ENCODE measurements around the gene AXL. TPM values are rescaled to one million over a fixed set of nuclear protein-coding genes. Genes with fewer than 3 reads are reported as not detected.
"Not testable (repeated sequence)": the region's sequence is repeated elsewhere in the genome, so short reads cannot be mapped to it uniquely, and the experiment has no call there.

Gene AXL
- 23.3 and 26.8 TPM in 2 replicates for total RNA-seq (2014; rRNA removed; shearing (Covaris generic))

- Histone ChIP-seq H3K36me3 (replicated peaks; ENCODE audit: control insufficient read depth, insufficient read depth, low read length) (peaks cover 1% of the 10 kb centered on the region), H3K4me3 (ENCODE audit: insufficient read depth, low read depth, low read length) (peak within 1 kb of the TSS; percentile 81), H3K27me3 (ENCODE audit: control insufficient read depth, insufficient read depth, low read length) (no peaks in the 10 kb centered on the region)
- DNase-seq: peak; percentile 98
Observed at GRCh38 chr19:41218615-41219507, at the start of gene AXL. TSS of gene AXL (plus strand) at chr19:41219223. CDS start at chr19:41219393, 170 bp downstream.

- Histone ChIP-seq H3K36me3 (replicated peaks; ENCODE audit: control insufficient read depth, insufficient read depth, low read length) (no peaks in the 10 kb centered on the region), H3K27me3 (ENCODE audit: control insufficient read depth, insufficient read depth, low read length) (no peaks in the 10 kb centered on the region), H3K4me3 (ENCODE audit: insufficient read depth, low read depth, low read length) (no peak overlapping the region)
- DNase-seq: peak; percentile 73
Observed at GRCh38 chr19:41172297-41173164, 46.5 kb upstream of the AXL start.

DNA sequence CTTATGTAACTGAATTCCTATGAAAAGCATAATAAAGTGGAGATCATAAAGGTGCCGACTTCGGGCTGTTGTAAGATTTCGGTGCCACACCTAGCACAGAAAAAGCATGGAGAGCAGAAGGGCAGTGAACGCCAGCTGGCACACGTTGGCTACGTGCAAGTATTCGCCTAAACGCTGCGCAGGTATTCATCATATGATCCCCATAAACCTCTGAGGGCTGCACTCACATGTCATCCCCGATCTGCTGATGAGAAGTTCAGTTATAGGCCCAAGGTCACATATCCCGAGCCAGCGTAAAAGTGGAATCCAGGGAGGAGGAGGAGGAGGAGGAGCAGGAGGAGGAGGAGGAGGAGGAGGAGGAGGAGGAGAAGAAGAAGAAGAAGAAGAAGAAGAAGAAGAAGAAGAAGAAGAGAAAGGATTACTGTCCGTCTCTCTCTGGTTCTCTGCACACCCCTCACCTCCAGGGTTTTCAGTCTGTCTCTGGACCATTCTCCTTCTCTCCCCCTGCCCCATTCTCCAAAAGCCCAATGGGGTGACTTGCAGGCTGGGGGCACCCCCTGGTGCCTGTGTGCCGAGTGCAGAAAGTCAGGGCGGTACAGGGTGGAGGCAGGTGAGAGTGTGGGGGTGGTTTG is 44.6 kb upstream of the AXL start:
- peak; percentile 8 for DNase-seq
- Histone ChIP-seq H3K36me3 (replicated peaks; ENCODE audit: control insufficient read depth, insufficient read depth, low read length) (no peaks in the 10 kb centered on the region), H3K4me3 (ENCODE audit: insufficient read depth, low read depth, low read length) (no peak overlapping the region), H3K27me3 (ENCODE audit: control insufficient read depth, insufficient read depth, low read length) (no peaks in the 10 kb centered on the region)

GRCh38 chr19:41175801-41176777 is 42.9 kb upstream of the AXL start:
- H3K27me3 ChIP-seq (ENCODE audit: control insufficient read depth, insufficient read depth, low read length): no peaks in the 10 kb centered on the region
- no peaks in the 10 kb centered on the region for H3K36me3 ChIP-seq (replicated peaks; ENCODE audit: control insufficient read depth, insufficient read depth, low read length)
- H3K4me3 ChIP-seq (ENCODE audit: insufficient read depth, low read depth, low read length): peak overlapping the region; percentile 18; the same call in 1 of the 2 replicates
- DNase-seq: peak; percentile 90

GRCh38 chr19:41180173-41180572 is 38.9 kb upstream of the AXL start:
- not testable (repeated sequence) for H3K27me3 ChIP-seq (ENCODE audit: control insufficient read depth, insufficient read depth, low read length); H3K4me3 ChIP-seq (ENCODE audit: insufficient read depth, low read depth, low read length); H3K36me3 ChIP-seq (replicated peaks; ENCODE audit: control insufficient read depth, insufficient read depth, low read length); DNase-seq

DNA sequence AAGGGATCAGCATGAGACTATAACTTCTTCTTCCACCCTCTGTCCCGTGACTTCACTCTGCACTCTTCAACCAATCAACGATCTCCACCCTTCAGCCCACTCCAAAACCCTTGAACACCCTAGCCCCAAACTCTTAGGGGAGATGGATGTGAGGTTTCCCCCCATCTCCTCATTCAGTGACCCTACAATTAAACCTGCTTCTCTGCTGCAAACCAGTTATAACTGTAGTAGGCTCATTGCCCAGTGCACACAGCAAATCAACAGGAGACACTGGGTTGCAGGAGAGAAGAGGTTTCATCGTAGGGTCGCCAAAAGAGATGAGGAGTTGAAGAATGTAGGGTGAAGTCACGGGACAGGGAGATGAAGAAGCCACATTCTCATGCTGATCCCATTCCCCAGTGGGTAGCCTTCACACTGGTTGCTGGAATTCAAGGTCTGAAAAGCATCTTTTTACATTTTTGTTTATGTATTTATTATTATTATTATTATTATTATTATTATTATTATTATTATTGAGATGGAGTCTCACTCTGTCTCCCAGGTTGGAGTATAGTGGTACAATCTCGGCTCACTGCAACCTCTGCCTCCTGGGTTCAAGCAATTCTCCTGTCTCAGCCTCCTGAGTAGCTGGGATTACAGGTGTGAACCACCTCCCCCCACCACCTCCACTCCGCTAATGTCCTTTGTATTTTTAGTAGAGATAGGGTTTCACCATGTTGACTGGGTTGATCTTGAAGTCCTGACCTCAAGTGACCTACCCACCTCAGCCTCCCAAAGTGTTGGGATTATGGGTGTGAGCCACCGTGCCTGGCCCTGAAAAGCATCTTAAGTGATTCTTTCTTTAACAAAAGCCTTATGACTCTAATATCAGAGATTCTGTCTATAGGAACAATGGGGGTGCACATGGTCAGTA is 31.8 kb upstream of the AXL start:
- no peak overlapping the region for H3K4me3 ChIP-seq (ENCODE audit: insufficient read depth, low read depth, low read length)
- no peaks in the 10 kb centered on the region for H3K27me3 ChIP-seq (ENCODE audit: control insufficient read depth, insufficient read depth, low read length)
- H3K36me3 ChIP-seq (replicated peaks; ENCODE audit: control insufficient read depth, insufficient read depth, low read length): no peaks in the 10 kb centered on the region
- no peak for DNase-seq

GRCh38 chr19:41187884-41188279 is 31.1 kb upstream of the AXL start:
- H3K36me3 ChIP-seq (replicated peaks; ENCODE audit: control insufficient read depth, insufficient read depth, low read length): no peaks in the 10 kb centered on the region
- no peak for DNase-seq
- no peak overlapping the region for H3K4me3 ChIP-seq (ENCODE audit: insufficient read depth, low read depth, low read length)
- no peaks in the 10 kb centered on the region for H3K27me3 ChIP-seq (ENCODE audit: control insufficient read depth, insufficient read depth, low read length)

DNA sequence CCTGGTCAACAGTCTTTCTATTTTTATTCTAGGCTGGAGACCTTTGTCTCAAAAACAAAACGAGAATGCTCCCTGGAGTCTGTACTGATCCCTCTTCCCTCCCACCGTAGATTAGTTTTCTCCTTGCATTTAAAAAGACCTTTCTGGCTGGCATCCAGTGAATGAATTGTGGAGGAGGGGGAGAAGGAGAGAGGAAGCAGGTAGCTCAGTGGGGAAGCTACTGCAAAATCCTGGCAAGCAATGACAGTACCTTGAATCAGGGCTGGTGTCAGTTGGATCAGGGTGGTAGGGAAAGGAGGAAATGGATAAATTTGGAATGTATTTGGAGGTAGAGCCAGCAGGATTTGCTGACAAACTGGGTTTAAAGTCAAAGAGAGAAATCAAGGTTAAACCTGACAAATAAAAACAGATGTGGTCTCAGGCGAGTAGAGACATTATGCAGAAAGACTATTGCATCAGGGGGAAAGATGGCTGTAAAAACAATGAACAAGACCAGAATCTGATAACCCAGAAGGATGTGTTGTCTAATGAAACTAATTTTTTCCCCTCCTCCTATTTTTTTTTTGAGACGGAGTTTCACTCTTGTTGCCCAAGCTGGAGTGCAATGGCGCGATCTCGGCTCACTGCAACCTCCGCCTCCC is 29.5 kb upstream of the AXL start:
- peak; percentile 84 for DNase-seq
- Histone ChIP-seq H3K27me3 (ENCODE audit: control insufficient read depth, insufficient read depth, low read length) (no peaks in the 10 kb centered on the region), H3K36me3 (replicated peaks; ENCODE audit: control insufficient read depth, insufficient read depth, low read length) (peaks cover 1% of the 10 kb centered on the region), H3K4me3 (ENCODE audit: insufficient read depth, low read depth, low read length) (no peak overlapping the region)

DNA sequence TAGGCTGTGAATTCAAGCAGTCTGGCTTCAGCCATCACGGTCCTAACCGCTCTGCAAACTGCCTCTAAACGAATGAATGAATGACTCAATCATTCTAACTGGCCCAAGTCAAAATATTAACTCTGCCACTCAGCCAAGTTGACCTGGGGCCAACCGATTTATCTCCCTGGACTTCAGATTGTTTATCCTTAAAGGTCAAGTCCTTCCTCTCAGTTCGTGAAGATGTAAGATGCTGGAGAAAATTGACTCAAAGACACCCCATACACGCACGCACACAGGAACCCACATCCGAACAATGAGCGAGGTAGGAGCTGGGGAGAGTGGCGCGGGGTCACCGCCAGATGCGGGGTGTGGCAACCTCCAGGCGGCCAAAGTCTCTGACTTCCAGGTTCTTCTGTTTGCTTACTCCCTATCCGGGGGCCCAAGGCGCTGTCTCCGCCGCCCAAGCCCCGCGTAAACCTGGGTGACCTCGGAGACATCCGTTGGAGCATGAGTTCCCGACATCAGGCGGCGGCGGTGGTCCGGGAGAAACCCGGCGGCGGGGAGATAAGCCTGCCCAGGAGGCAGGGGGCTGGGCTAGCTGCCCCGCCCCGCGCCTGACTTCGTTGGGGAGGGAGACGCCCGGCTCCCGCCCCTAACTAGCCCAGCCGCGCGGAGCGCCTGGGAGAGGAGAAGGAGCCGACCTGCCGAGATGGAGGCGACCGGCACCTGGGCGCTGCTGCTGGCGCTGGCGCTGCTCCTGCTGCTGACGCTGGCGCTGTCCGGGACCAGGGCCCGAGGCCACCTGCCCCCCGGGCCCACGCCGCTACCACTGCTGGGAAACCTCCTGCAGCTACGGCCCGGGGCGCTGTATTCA is 26.2 kb upstream of the AXL start, which contains the start of gene CYP2S1:
Gene CYP2S1, plus strand, starts transcription at position 646 of the 856 bp plus-strand sequence. Its CDS starts 46 bp downstream, at position 692.
- DNase-seq: peak; percentile 95
- Histone ChIP-seq H3K36me3 (replicated peaks; ENCODE audit: control insufficient read depth, insufficient read depth, low read length) (peaks cover 24% of the 10 kb centered on the region), H3K27me3 (ENCODE audit: control insufficient read depth, insufficient read depth, low read length) (no peaks in the 10 kb centered on the region), H3K4me3 (ENCODE audit: insufficient read depth, low read depth, low read length) (peak within 1 kb of the TSS; percentile 92)

DNA sequence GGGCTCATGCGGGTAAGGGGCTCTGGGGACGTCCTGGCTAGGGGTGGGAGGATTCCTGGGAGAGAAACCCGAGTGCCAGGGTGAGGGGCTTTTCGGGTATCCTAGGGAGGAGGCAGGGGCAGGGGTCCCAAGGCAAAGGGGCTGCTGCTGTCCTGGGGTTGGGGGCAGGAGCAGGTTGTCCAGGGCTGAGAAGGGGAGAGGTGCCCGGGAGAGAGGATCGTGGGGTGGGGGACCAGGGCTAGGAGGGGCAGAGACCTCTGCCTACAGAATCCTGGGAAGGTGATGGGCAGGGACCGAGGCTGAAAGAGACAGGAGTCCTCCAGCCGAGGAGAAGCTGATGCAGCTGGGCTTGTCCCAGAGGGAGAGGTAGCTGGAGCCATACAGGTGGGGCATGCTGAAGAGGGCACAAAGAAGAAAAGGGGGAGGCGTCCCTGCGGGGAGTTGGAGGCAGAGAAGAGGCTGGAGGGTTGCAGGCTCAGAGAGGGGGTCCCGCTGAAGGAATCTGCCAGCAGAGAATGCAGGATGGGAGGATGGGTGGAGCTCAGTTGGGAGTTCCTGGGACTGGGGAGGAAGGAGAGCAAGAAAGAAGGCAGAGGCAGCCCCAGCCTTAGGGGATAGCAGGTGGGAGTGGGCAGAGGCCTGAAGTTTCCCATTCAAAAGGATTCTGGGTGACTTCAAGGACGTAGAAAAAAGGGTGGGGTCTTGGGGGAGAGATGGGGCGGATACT is 25.4 kb upstream of the AXL start:
- Histone ChIP-seq H3K4me3 (ENCODE audit: insufficient read depth, low read depth, low read length) (peak overlapping the region; percentile 92), H3K27me3 (ENCODE audit: control insufficient read depth, insufficient read depth, low read length) (no peaks in the 10 kb centered on the region), H3K36me3 (replicated peaks; ENCODE audit: control insufficient read depth, insufficient read depth, low read length) (peaks cover 29% of the 10 kb centered on the region)
- peak; percentile 75 for DNase-seq

DNA sequence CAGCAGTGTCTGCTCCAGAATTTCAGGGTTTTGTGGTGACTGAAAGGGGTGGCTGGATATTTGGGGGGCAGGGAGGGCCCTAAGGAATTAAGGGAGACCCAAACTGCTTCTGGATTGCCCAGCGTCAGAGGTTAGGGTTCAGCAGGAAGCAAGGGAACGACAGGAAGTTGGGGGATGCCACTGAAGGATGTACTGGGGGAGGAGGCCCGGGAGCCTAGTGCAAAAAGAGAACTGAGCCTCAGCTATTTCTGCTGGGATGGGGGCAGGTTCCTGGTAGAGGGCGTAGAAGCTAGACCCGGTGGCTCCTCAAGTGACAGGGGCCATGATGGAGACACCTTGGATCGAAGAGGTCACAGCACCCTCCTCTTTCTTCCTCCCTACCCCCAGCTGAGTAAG is 24.9 kb upstream of the AXL start:
- peak; percentile 62 for DNase-seq
- no peaks in the 10 kb centered on the region for H3K27me3 ChIP-seq (ENCODE audit: control insufficient read depth, insufficient read depth, low read length)
- peaks cover 33% of the 10 kb centered on the region for H3K36me3 ChIP-seq (replicated peaks; ENCODE audit: control insufficient read depth, insufficient read depth, low read length)
- H3K4me3 ChIP-seq (ENCODE audit: insufficient read depth, low read depth, low read length): peak overlapping the region; percentile 92
